GM18499 (cell line): ENCODE data around the gene ZNF205.
A peak's percentile ranks its signal among the peaks of the same experiment; 100 is the strongest.

Experiments
- ATAC-seq: cut with Tn5 transposase; IDR thresholded peaks from one replicate; pipeline ENCODE4 v1.9.1; 2021; ENCODE audit warnings: moderate number of reproducible peaks; ENCODE audit not compliant: insufficient read depth, unreplicated experiment

ZNF205 gene

GRCh38 chr16:3099732-3100499 is 12.5 kb upstream of the ZNF205 start:
- no peak for ATAC-seq

GRCh38 chr16:3101018-3101840 is 11.2 kb upstream of the ZNF205 start:
- ATAC-seq: no peak

- ATAC-seq: no peak
Observed at GRCh38 chr16:3101841-3102470, 10.4 kb upstream of the ZNF205 start.

GRCh38 chr16:3106205-3106928 is 6.0 kb upstream of the ZNF205 start:
- peak; percentile 44 for ATAC-seq

GRCh38 chr16:3112881-3113574 is 642 bp downstream of the ZNF205 start:
- ATAC-seq: no peak

GRCh38 chr16:3113765-3114479 is 1.5 kb downstream of the ZNF205 start:
- ATAC-seq: no peak

- ATAC-seq: no peak
Observed at GRCh38 chr16:3115003-3115402, 2.6 kb downstream of the ZNF205 start.

GRCh38 chr16:3115561-3115960 is 3.2 kb downstream of the ZNF205 start:
- ATAC-seq: no peak

GRCh38 chr16:3118204-3118790 is 5.9 kb downstream of the ZNF205 start:
- no peak for ATAC-seq

- no peak for ATAC-seq
Observed at GRCh38 chr16:3118846-3119245, 6.5 kb downstream of the ZNF205 start.

GRCh38 chr16:3119286-3119685 is 6.9 kb downstream of the ZNF205 start:
- ATAC-seq: no peak

- no peak for ATAC-seq
Observed at GRCh38 chr16:3119701-3120408, 7.5 kb downstream of the ZNF205 start.

- ATAC-seq: no peak
Observed at GRCh38 chr16:3120435-3120834, 8.0 kb downstream of the ZNF205 start.

GRCh38 chr16:3121851-3122467 is 9.6 kb downstream of the ZNF205 start:
- ATAC-seq: no peak

- no peak for ATAC-seq
Observed at GRCh38 chr16:3122926-3123570, 10.7 kb downstream of the ZNF205 start.

GRCh38 chr16:3123986-3124886 is 11.8 kb downstream of the ZNF205 start:
- peak; percentile 55 for ATAC-seq
